Measurements from ENCODE around the gene FUT1.
"Not testable (repeated sequence)": the region's sequence is repeated elsewhere in the genome, so short reads cannot be mapped to it uniquely, and the experiment has no call there.

The FUT1 gene

DNA sequence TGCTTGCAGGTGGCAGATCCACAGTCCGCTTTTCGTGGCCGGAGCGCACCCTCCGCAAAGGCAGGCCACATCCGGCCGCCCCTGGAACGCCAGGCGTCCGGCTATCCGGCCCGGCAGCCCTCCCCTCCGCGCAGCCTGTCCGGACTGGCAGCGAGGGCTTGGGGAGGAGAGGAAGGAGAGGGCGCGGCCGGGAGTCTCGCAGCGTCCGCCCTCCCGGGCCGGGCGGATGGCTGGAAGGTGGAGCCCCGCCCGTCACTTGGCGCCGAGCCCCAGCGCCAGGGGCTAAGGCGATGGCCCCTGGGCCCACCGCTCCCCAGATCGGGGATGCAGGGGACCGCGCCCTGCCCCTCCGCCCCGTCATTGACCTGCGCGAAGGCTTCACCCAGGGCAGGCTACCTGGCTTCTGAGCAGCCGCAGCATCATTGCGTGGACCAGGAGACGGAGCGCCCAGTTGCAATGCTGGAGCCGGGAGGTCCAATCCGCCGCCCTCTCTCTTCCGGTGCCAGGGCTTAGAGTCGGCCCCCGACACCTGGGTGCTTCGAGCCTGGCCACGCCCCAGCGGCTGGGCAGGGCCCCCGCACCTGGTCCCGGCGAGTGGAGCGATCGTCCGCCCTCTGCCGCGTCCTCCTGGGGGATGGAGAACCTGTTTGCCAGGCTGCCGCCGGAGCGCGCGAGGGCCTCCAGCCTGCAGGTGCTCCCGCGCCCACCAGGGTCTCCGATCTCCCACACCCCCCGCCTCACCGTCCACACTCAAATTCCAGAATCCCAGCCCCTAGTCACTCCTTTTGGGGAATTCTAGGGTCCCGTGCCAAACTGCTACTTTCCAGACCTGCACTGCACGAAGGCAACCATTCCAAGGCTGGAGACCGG lies at the start of gene FUT1:
TSS of gene FUT1 (minus strand) at position 146 of the 870 bp plus-strand sequence. CDS start 1,360 bp downstream, outside the sequence.
- Histone ChIP-seq H3K9me3 (ENCODE audit: insufficient read depth, low read depth, low read length) (no peaks in the 10 kb centered on the region), H3K9ac (ENCODE audit: low read depth, low read length) (peak within 1 kb of the TSS; percentile 82; the same call in 1 of the 2 replicates), H3K4me1 (ENCODE audit: insufficient read depth, low read length) (peaks cover 11% of the 10 kb centered on the region; the same call in 1 of the 2 replicates), H3K36me3 (ENCODE audit: insufficient read depth, low read depth, low read length) (peaks cover 23% of the 10 kb centered on the region), H3K27me3 (ENCODE audit: insufficient read depth, low read length) (peaks cover 23% of the 10 kb centered on the region), H3K4me3 (ENCODE audit: low read length) (peak within 1 kb of the TSS; percentile 85), H3K27ac (ENCODE audit: low read length) (peak within 1 kb of the TSS; percentile 27)

- H3K4me3 ChIP-seq (ENCODE audit: low read length) = peak overlapping the region; percentile 29; the same call in 1 of the 2 replicates
- H3K27me3 ChIP-seq (ENCODE audit: insufficient read depth, low read length) = no peaks in the 10 kb centered on the region
- H3K9me3 ChIP-seq (ENCODE audit: insufficient read depth, low read depth, low read length) = no peaks in the 10 kb centered on the region
- H3K4me1 ChIP-seq (ENCODE audit: insufficient read depth, low read length) = peaks cover 7% of the 10 kb centered on the region; the same call in 1 of the 2 replicates
- H3K36me3 ChIP-seq (ENCODE audit: insufficient read depth, low read depth, low read length) = no peaks in the 10 kb centered on the region
- H3K9ac ChIP-seq (ENCODE audit: low read depth, low read length) = peak overlapping the region; percentile 21; the same call in 1 of the 2 replicates
- peak overlapping the region; percentile 14 for H3K27ac ChIP-seq (ENCODE audit: low read length)
These were observed 47.2 kb upstream of the FUT1 start for GRCh38 chr19:48799358-48800300.

DNA sequence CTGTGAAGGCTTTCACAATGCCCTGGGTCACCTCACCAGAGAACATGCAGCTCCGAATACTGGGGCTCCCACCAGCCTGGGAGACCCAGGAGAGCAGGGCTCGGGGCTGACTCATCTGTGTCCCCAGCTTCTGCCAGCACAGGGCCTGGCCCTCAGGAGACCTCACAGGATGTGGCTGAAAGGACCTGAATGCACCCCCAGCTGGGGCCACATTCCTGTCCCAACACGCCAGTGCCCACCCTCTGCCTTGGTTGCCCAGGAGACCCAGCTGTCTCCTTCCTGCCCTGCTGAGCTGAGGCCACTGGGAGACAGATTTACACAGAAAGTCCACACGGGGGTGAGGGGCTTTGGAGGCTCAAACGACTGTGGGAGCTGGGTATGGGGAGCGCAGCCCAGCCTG lies 46.5 kb upstream of the FUT1 start:
- Histone ChIP-seq H3K36me3 (ENCODE audit: insufficient read depth, low read depth, low read length) (no peaks in the 10 kb centered on the region), H3K27ac (ENCODE audit: low read length) (peak overlapping the region; percentile 14), H3K4me1 (ENCODE audit: insufficient read depth, low read length) (peaks cover 7% of the 10 kb centered on the region; the same call in 1 of the 2 replicates), H3K9ac (ENCODE audit: low read depth, low read length) (peak overlapping the region; percentile 21; the same call in 1 of the 2 replicates), H3K9me3 (ENCODE audit: insufficient read depth, low read depth, low read length) (no peaks in the 10 kb centered on the region), H3K4me3 (ENCODE audit: low read length) (peak overlapping the region; percentile 29; the same call in 1 of the 2 replicates), H3K27me3 (ENCODE audit: insufficient read depth, low read length) (no peaks in the 10 kb centered on the region)

DNA sequence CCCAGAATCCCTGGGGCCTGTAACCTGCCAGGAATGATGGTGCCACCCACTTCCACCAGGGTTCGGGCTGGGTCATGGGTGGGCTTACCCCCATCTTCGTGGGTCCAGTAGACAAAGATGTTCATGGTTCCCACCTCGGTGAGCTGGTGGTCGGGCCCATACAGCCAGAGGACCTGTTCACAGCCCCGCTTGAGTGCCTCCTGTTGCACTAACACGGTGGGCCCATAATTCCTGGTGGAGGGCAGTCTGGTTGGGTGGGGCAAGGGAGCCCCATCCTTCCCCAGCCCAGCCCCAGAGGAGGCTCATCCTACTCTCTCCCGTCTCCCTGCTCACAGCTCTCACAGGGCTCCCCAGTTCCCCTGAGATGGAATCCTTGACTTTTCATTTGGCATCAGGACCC lies 44.7 kb upstream of the FUT1 start:
- Histone ChIP-seq H3K27ac (ENCODE audit: low read length) (no peak overlapping the region), H3K4me1 (ENCODE audit: insufficient read depth, low read length) (peaks cover 7% of the 10 kb centered on the region; the same call in 1 of the 2 replicates), H3K4me3 (ENCODE audit: low read length) (no peak overlapping the region), H3K9me3 (ENCODE audit: insufficient read depth, low read depth, low read length) (no peaks in the 10 kb centered on the region), H3K36me3 (ENCODE audit: insufficient read depth, low read depth, low read length) (no peaks in the 10 kb centered on the region), H3K27me3 (ENCODE audit: insufficient read depth, low read length) (no peaks in the 10 kb centered on the region), H3K9ac (ENCODE audit: low read depth, low read length) (no peak overlapping the region)

- Histone ChIP-seq H3K27ac (ENCODE audit: low read length) (no peak overlapping the region), H3K27me3 (ENCODE audit: insufficient read depth, low read length) (no peaks in the 10 kb centered on the region), H3K36me3 (ENCODE audit: insufficient read depth, low read depth, low read length) (no peaks in the 10 kb centered on the region), H3K9me3 (ENCODE audit: insufficient read depth, low read depth, low read length) (no peaks in the 10 kb centered on the region), H3K4me3 (ENCODE audit: low read length) (no peak overlapping the region), H3K9ac (ENCODE audit: low read depth, low read length) (no peak overlapping the region), H3K4me1 (ENCODE audit: insufficient read depth, low read length) (peaks cover 7% of the 10 kb centered on the region; the same call in 1 of the 2 replicates)
These were observed 44.0 kb upstream of the FUT1 start for GRCh38 chr19:48796298-48797083.

DNA sequence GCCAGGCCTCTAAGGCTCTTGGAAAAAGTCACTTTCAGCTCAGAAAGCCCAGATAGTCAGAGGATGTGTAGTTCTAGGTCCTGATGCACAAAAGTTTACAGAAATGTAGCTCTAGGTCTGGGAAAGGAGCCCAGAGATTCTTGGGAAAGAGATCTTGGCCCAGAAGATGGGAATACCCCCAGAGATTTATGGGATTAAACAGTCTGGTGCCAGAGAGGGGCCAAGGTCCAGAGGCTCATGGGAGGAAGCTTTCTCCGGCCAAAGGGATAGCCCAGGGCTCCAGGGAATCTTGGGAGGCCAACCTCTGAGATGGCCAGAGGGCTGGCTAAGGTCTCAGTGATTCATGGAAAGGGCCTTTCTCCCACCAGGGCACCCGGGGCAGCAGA lies 43.2 kb upstream of the FUT1 start:
- peaks cover 7% of the 10 kb centered on the region; the same call in 1 of the 2 replicates for H3K4me1 ChIP-seq (ENCODE audit: insufficient read depth, low read length)
- no peaks in the 10 kb centered on the region for H3K9me3 ChIP-seq (ENCODE audit: insufficient read depth, low read depth, low read length)
- no peaks in the 10 kb centered on the region for H3K27me3 ChIP-seq (ENCODE audit: insufficient read depth, low read length)
- no peak overlapping the region for H3K27ac ChIP-seq (ENCODE audit: low read length)
- no peak overlapping the region for H3K9ac ChIP-seq (ENCODE audit: low read depth, low read length)
- H3K4me3 ChIP-seq (ENCODE audit: low read length) = no peak overlapping the region
- no peaks in the 10 kb centered on the region for H3K36me3 ChIP-seq (ENCODE audit: insufficient read depth, low read depth, low read length)

DNA sequence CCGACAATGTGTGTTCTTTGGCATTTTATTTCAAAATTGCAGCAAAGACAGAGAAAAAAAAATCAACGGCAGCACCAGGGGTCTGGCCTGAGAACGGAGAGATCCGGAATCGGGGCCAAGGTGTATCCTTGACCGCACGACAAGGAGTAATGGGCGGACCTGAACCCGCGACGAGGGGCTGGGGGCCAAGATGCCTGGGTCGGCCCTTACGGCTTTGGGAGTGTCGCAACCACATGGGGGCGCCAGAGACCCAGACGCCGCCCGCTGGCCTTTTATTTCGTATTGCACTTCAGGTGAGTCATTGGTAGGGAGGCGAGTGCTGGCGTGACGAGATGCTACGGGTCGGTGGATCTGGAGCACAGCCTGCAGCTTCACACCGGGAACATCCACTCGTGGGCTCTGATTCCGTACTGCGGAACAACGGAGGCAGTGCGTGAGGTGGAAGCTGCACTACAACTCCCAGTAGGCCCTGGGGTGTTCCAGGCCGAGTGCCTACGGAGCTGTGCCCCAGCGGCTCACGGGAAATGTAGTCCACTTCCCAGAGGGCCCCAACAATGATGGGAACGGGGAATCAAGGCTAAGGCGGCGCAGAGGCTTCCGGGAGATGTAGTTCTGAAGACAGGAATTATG lies 42.7 kb upstream of the FUT1 start:
- Histone ChIP-seq H3K9me3 (ENCODE audit: insufficient read depth, low read depth, low read length) (no peaks in the 10 kb centered on the region), H3K27ac (ENCODE audit: low read length) (no peak overlapping the region), H3K9ac (ENCODE audit: low read depth, low read length) (peak overlapping the region; percentile 60; the same call in 1 of the 2 replicates)

GRCh38 chr19:48794291-48794690 lies 41.9 kb upstream of the FUT1 start:
- no peak overlapping the region for H3K9ac ChIP-seq (ENCODE audit: low read depth, low read length)
- no peak overlapping the region for H3K27ac ChIP-seq (ENCODE audit: low read length)
- no peak overlapping the region for H3K4me3 ChIP-seq (ENCODE audit: low read length)

More for the DNA sequence above, 42.7 kb upstream of the FUT1 start:
- H3K36me3 ChIP-seq (ENCODE audit: insufficient read depth, low read depth, low read length) = no peaks in the 10 kb centered on the region
- no peaks in the 10 kb centered on the region for H3K27me3 ChIP-seq (ENCODE audit: insufficient read depth, low read length)
- peaks cover 7% of the 10 kb centered on the region; the same call in 1 of the 2 replicates for H3K4me1 ChIP-seq (ENCODE audit: insufficient read depth, low read length)
- peak overlapping the region; percentile 71 for H3K4me3 ChIP-seq (ENCODE audit: low read length)

GRCh38 chr19:48793271-48793670 lies 40.8 kb upstream of the FUT1 start:
- no peak overlapping the region for H3K4me3 ChIP-seq (ENCODE audit: low read length)
- no peaks in the 10 kb centered on the region for H3K9me3 ChIP-seq (ENCODE audit: insufficient read depth, low read depth, low read length)
- no peak overlapping the region; the same call in 1 of the 2 replicates for H3K9ac ChIP-seq (ENCODE audit: low read depth, low read length)
- no peaks in the 10 kb centered on the region for H3K36me3 ChIP-seq (ENCODE audit: insufficient read depth, low read depth, low read length)
- no peaks in the 10 kb centered on the region for H3K27me3 ChIP-seq (ENCODE audit: insufficient read depth, low read length)
- no peak overlapping the region for H3K27ac ChIP-seq (ENCODE audit: low read length)
- no peaks in the 10 kb centered on the region for H3K4me1 ChIP-seq (ENCODE audit: insufficient read depth, low read length)

More at GRCh38 chr19:48794291-48794690, 41.9 kb upstream of the FUT1 start:
- no peaks in the 10 kb centered on the region for H3K9me3 ChIP-seq (ENCODE audit: insufficient read depth, low read depth, low read length)
- H3K27me3 ChIP-seq (ENCODE audit: insufficient read depth, low read length) = no peaks in the 10 kb centered on the region
- peaks cover 4% of the 10 kb centered on the region; the same call in 1 of the 2 replicates for H3K4me1 ChIP-seq (ENCODE audit: insufficient read depth, low read length)
- no peaks in the 10 kb centered on the region for H3K36me3 ChIP-seq (ENCODE audit: insufficient read depth, low read depth, low read length)

- H3K36me3 ChIP-seq (ENCODE audit: insufficient read depth, low read depth, low read length); H3K27me3 ChIP-seq (ENCODE audit: insufficient read depth, low read length); H3K4me1 ChIP-seq (ENCODE audit: insufficient read depth, low read length); H3K27ac ChIP-seq (ENCODE audit: low read length); H3K4me3 ChIP-seq (ENCODE audit: low read length); H3K9ac ChIP-seq (ENCODE audit: low read depth, low read length); H3K9me3 ChIP-seq (ENCODE audit: insufficient read depth, low read depth, low read length): not testable (repeated sequence)
These were observed 34.9 kb upstream of the FUT1 start for GRCh38 chr19:48787331-48787730.

Measured in iPS-20b (cell line).